Measurements from ENCODE around the gene ILDR1.

Gene ILDR1

GRCh38 chr3:122064326-122064725, 42.3 kb upstream of the ILDR1 start:
- no peak overlapping the region for H4K8ac ChIP-seq (ENCODE audit: low read depth, low read length)
- no peak overlapping the region for H3K4ac ChIP-seq (ENCODE audit: low read length)
- H2AFZ ChIP-seq (ENCODE audit: low read length), result no peak overlapping the region
- no peak overlapping the region for H3K14ac ChIP-seq (ENCODE audit: low read length)
- H2BK5ac ChIP-seq (ENCODE audit: low read length), result no peak overlapping the region
- no peaks in the 10 kb centered on the region for H3K79me1 ChIP-seq (ENCODE audit: low read depth, low read length)
- H4K91ac ChIP-seq (ENCODE audit: low read depth, low read length, poor library complexity), result no peak overlapping the region
- H2BK120ac ChIP-seq (ENCODE audit: low read depth, low read length), result no peak overlapping the region
- no peak overlapping the region for H2BK15ac ChIP-seq (ENCODE audit: low read length)
- no peaks in the 10 kb centered on the region for H3K4me1 ChIP-seq (ENCODE audit: control insufficient read depth in 2 of 2, insufficient read depth in 1 of 2, low read depth in 1 of 2, low read length in 2 of 2)
- H2AK5ac ChIP-seq (ENCODE audit: low read depth, low read length), result no peak overlapping the region
- H3K18ac ChIP-seq (ENCODE audit: low read length), result no peak overlapping the region
- no peak overlapping the region for H3K9ac ChIP-seq (ENCODE audit: low read depth, low read length, poor library complexity)
- H3K27ac ChIP-seq (replicated peaks; ENCODE audit: low read length), result no peak overlapping the region
- no peaks in the 10 kb centered on the region for H3K36me3 ChIP-seq (replicated peaks in 1 of 2; ENCODE audit: control insufficient read depth in 2 of 2, insufficient read depth in 2 of 2, low read length in 2 of 2)
- no peak for DNase-seq (ENCODE audit: low spot score)
- H3K23ac ChIP-seq (ENCODE audit: low read depth, low read length, poor library complexity), result no peak overlapping the region
- H3K4me3 ChIP-seq (ENCODE audit: low read length in 2 of 2), result no peak overlapping the region
- WGBS, 2 donors (ENCODE audit: extremely low coverage in 2 of 2, insufficient read length in 2 of 2, insufficient replicate concordance in 1 of 2), result no CpG with 5 or more reads among the region's 4 CpGs
- no peak overlapping the region for H2BK12ac ChIP-seq (ENCODE audit: low read length)
- H3K4me2 ChIP-seq (ENCODE audit: insufficient read depth, low read length, poor library complexity, severe bottlenecking), result no peak overlapping the region
- no peaks in the 10 kb centered on the region for H3K27me3 ChIP-seq (ENCODE audit: control insufficient read depth in 3 of 3, insufficient read depth in 3 of 3, low read depth in 1 of 3, low read length in 3 of 3)
- H3K9me3 ChIP-seq (replicated peaks in 1 of 2; ENCODE audit: control insufficient read depth in 2 of 2, insufficient read depth in 1 of 2, low read depth in 1 of 2, low read length in 2 of 2), result peaks cover 0 to under 1% of the 10 kb centered on the region in 2 donors

GRCh38 chr3:122063908-122064307, 41.9 kb upstream of the ILDR1 start:
- Histone ChIP-seq H3K79me1 (ENCODE audit: low read depth, low read length) (no peaks in the 10 kb centered on the region), H3K23ac (ENCODE audit: low read depth, low read length, poor library complexity) (no peak overlapping the region), H3K36me3 (replicated peaks in 1 of 2; ENCODE audit: control insufficient read depth in 2 of 2, insufficient read depth in 2 of 2, low read length in 2 of 2) (no peaks in the 10 kb centered on the region), H2BK12ac (ENCODE audit: low read length) (no peak overlapping the region), H2AFZ (ENCODE audit: low read length) (no peak overlapping the region), H4K91ac (ENCODE audit: low read depth, low read length, poor library complexity) (no peak overlapping the region), H3K4me1 (ENCODE audit: control insufficient read depth in 2 of 2, insufficient read depth in 1 of 2, low read depth in 1 of 2, low read length in 2 of 2) (no peaks in the 10 kb centered on the region), H3K4ac (ENCODE audit: low read length) (no peak overlapping the region), H2AK5ac (ENCODE audit: low read depth, low read length) (no peak overlapping the region), H3K9ac (ENCODE audit: low read depth, low read length, poor library complexity) (no peak overlapping the region), H3K27ac (replicated peaks; ENCODE audit: low read length) (no peak overlapping the region), H2BK5ac (ENCODE audit: low read length) (no peak overlapping the region), H2BK120ac (ENCODE audit: low read depth, low read length) (no peak overlapping the region), H3K4me2 (ENCODE audit: insufficient read depth, low read length, poor library complexity, severe bottlenecking) (no peak overlapping the region), H4K8ac (ENCODE audit: low read depth, low read length) (no peak overlapping the region), H3K18ac (ENCODE audit: low read length) (no peak overlapping the region), H3K4me3 (ENCODE audit: low read length in 2 of 2) (no peak overlapping the region), H3K9me3 (replicated peaks in 1 of 2; ENCODE audit: control insufficient read depth in 2 of 2, insufficient read depth in 1 of 2, low read depth in 1 of 2, low read length in 2 of 2) (no peaks in the 10 kb centered on the region), H3K27me3 (ENCODE audit: control insufficient read depth in 3 of 3, insufficient read depth in 3 of 3, low read depth in 1 of 3, low read length in 3 of 3) (no peaks in the 10 kb centered on the region), H2BK15ac (ENCODE audit: low read length) (no peak overlapping the region), H3K14ac (ENCODE audit: low read length) (no peak overlapping the region)
- WGBS, 2 donors (ENCODE audit: extremely low coverage in 2 of 2, insufficient read length in 2 of 2, insufficient replicate concordance in 1 of 2), result no CpG with 5 or more reads among the region's 1 CpG
- no peak for DNase-seq (ENCODE audit: low spot score)

GRCh38 chr3:122060040-122060698, 38.1 kb upstream of the ILDR1 start:
- Histone ChIP-seq H3K23ac (ENCODE audit: low read depth, low read length, poor library complexity) (no peak overlapping the region), H2BK15ac (ENCODE audit: low read length) (no peak overlapping the region), H2BK5ac (ENCODE audit: low read length) (no peak overlapping the region), H3K9ac (ENCODE audit: low read depth, low read length, poor library complexity) (no peak overlapping the region), H3K4me2 (ENCODE audit: insufficient read depth, low read length, poor library complexity, severe bottlenecking) (no peak overlapping the region), H3K79me1 (ENCODE audit: low read depth, low read length) (no peaks in the 10 kb centered on the region), H3K36me3 (replicated peaks in 1 of 2; ENCODE audit: control insufficient read depth in 2 of 2, insufficient read depth in 2 of 2, low read length in 2 of 2) (no peaks in the 10 kb centered on the region), H3K14ac (ENCODE audit: low read length) (no peak overlapping the region), H3K9me3 (replicated peaks in 1 of 2; ENCODE audit: control insufficient read depth in 2 of 2, insufficient read depth in 1 of 2, low read depth in 1 of 2, low read length in 2 of 2) (no peaks in the 10 kb centered on the region), H2AFZ (ENCODE audit: low read length) (no peak overlapping the region), H3K4me1 (ENCODE audit: control insufficient read depth in 2 of 2, insufficient read depth in 1 of 2, low read depth in 1 of 2, low read length in 2 of 2) (no peaks in the 10 kb centered on the region), H3K27ac (replicated peaks; ENCODE audit: low read length) (no peak overlapping the region), H3K4me3 (ENCODE audit: low read length in 2 of 2) (no peak overlapping the region), H4K91ac (ENCODE audit: low read depth, low read length, poor library complexity) (no peak overlapping the region), H3K27me3 (ENCODE audit: control insufficient read depth in 3 of 3, insufficient read depth in 3 of 3, low read depth in 1 of 3, low read length in 3 of 3) (no peaks in the 10 kb centered on the region), H2AK5ac (ENCODE audit: low read depth, low read length) (no peak overlapping the region), H4K8ac (ENCODE audit: low read depth, low read length) (no peak overlapping the region), H3K18ac (ENCODE audit: low read length) (no peak overlapping the region), H2BK12ac (ENCODE audit: low read length) (no peak overlapping the region), H3K4ac (ENCODE audit: low read length) (no peak overlapping the region), H2BK120ac (ENCODE audit: low read depth, low read length) (no peak overlapping the region)
- DNase-seq (ENCODE audit: low spot score), result no peak
- no CpG with 5 or more reads among the region's 6 CpGs for WGBS, 2 donors (ENCODE audit: extremely low coverage in 2 of 2, insufficient read length in 2 of 2, insufficient replicate concordance in 1 of 2)

DNA sequence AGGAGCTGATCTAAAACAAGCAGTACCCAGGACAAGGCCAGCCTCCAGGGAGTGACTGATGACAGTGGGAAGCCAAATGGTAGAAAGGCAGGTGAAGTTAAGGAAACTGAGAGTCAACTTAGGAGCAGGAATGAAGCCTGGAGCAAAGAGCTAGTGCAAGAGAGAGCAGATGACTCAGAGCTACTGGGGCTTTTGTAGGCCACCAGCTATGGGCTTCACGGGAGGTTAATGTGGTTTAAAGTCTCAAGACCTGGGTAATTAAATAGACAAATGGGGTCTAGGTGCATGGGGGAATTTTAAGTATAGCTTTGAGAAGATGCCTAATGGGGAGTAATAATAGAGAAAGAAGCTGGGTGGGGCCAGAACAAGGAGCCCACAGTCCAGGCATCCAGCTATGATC, 36.2 kb upstream of the ILDR1 start:
- no peak overlapping the region for H3K4me2 ChIP-seq (ENCODE audit: insufficient read depth, low read length, poor library complexity, severe bottlenecking)

More for the DNA sequence above, 36.2 kb upstream of the ILDR1 start:
- Histone ChIP-seq H3K14ac (ENCODE audit: low read length) (no peak overlapping the region), H3K79me1 (ENCODE audit: low read depth, low read length) (no peaks in the 10 kb centered on the region), H2BK15ac (ENCODE audit: low read length) (no peak overlapping the region), H2AK5ac (ENCODE audit: low read depth, low read length) (no peak overlapping the region), H3K27ac (replicated peaks; ENCODE audit: low read length) (no peak overlapping the region), H3K9ac (ENCODE audit: low read depth, low read length, poor library complexity) (no peak overlapping the region), H3K18ac (ENCODE audit: low read length) (no peak overlapping the region), H3K9me3 (replicated peaks in 1 of 2; ENCODE audit: control insufficient read depth in 2 of 2, insufficient read depth in 1 of 2, low read depth in 1 of 2, low read length in 2 of 2) (no peaks in the 10 kb centered on the region), H3K23ac (ENCODE audit: low read depth, low read length, poor library complexity) (no peak overlapping the region), H2AFZ (ENCODE audit: low read length) (no peak overlapping the region), H2BK12ac (ENCODE audit: low read length) (no peak overlapping the region), H4K8ac (ENCODE audit: low read depth, low read length) (no peak overlapping the region), H3K27me3 (ENCODE audit: control insufficient read depth in 3 of 3, insufficient read depth in 3 of 3, low read depth in 1 of 3, low read length in 3 of 3) (no peaks in the 10 kb centered on the region), H3K4me1 (ENCODE audit: control insufficient read depth in 2 of 2, insufficient read depth in 1 of 2, low read depth in 1 of 2, low read length in 2 of 2) (no peaks in the 10 kb centered on the region), H3K4me3 (ENCODE audit: low read length in 2 of 2) (no peak overlapping the region), H3K4ac (ENCODE audit: low read length) (no peak overlapping the region), H2BK5ac (ENCODE audit: low read length) (no peak overlapping the region), H4K91ac (ENCODE audit: low read depth, low read length, poor library complexity) (no peak overlapping the region), H3K36me3 (replicated peaks in 1 of 2; ENCODE audit: control insufficient read depth in 2 of 2, insufficient read depth in 2 of 2, low read length in 2 of 2) (no peaks in the 10 kb centered on the region), H2BK120ac (ENCODE audit: low read depth, low read length) (no peak overlapping the region)
- DNase-seq (ENCODE audit: low spot score), result no peak
- WGBS, 2 donors (ENCODE audit: extremely low coverage in 2 of 2, insufficient read length in 2 of 2, insufficient replicate concordance in 1 of 2), result no CpG with 5 or more reads among the region's 1 CpG
